Bronchial epithelial cell (primary cell): ENCODE data around the gene ZNF620. TPM values are rescaled to one million over a fixed set of nuclear protein-coding genes. Genes with fewer than 3 reads are reported as not detected.

ENCODE experiments used
- DNase-seq: peaks from one replicate; pipeline ENCODE4 v3.0.0-alpha.2; 2010; ENCODE audit warnings: low read depth
- FAIRE-seq: peaks from 2 replicates; lab custom pipeline; 2011; peaks lifted over from hg19 to GRCh38; lab: Jason Lieb, UNC
- H3K27me3 ChIP-seq: 2 replicates; pipeline ENCODE4 v1.5.1; 2011; ENCODE audit warnings: low read length; ENCODE audit not compliant: control insufficient read depth, insufficient read depth
- H3K36me3 ChIP-seq: 2 replicates; pipeline ENCODE4 v1.5.1; 2011; ENCODE audit warnings: low read length; ENCODE audit not compliant: control insufficient read depth, insufficient read depth
- H3K4me3 ChIP-seq: 2 replicates; pipeline ENCODE4 v1.5.1; 2011; ENCODE audit warnings: mild to moderate bottlenecking, low read depth, low read length, control low read depth
- total RNA-seq: library from RNA; depleted of rRNA; stranded (reverse); fragments of >200 nt; gene quantifications from 2 replicates; pipeline ENCODE4 v1.2.1, GENCODE V29; 2014
- TF ChIP-seq, protein P1 (sequence below): IDR thresholded peaks from 2 replicates; pipeline ENCODE4 v1.5.1; 2011; ENCODE audit warnings: mild to moderate bottlenecking, moderate library complexity, low read length, control low read depth, inconsistent platforms; ENCODE audit not compliant: insufficient read depth, severe bottlenecking

The ZNF620 gene
- total RNA-seq, 1 donor from 2014 or later: 0.53 TPM

DNA sequence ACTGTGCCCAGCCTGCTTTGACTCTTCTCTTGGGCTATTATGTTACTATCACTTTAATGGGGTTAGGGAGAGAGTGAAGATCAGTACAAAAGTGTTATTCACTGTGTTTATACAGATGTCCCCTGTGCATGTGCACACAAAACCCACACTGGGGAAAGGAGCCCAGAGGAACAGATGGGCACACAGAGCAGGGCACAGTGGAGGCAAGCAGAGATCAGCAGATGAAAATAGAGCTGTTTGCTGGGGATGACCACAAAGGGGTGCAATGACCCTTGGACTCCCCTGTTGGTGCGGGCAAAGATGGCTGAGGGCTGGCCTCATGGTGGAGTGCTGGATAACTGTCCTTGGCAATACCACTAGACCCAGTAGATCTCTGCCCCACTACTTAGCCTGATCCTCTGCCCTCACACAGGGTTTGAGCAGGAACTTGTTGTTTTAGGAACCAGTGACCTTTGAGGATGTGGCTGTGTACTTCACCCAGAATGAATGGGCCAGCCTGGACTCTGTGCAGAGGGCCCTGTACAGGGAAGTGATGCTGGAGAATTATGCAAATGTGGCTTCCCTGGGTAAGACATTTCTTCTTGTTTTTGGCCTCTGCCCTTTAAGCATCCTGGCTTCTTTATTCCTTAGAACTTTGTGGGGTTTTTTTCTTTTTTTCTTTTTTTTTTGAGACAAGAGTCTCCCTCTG lies 5.3 kb downstream of the ZNF620 start:
- Histone ChIP-seq H3K36me3 (no peaks in the 10 kb centered on the region), H3K27me3 (no peaks in the 10 kb centered on the region), H3K4me3 (no peak overlapping the region)
- no peak for FAIRE-seq
- no peak for DNase-seq
- TF ChIP-seq, protein P1, sequence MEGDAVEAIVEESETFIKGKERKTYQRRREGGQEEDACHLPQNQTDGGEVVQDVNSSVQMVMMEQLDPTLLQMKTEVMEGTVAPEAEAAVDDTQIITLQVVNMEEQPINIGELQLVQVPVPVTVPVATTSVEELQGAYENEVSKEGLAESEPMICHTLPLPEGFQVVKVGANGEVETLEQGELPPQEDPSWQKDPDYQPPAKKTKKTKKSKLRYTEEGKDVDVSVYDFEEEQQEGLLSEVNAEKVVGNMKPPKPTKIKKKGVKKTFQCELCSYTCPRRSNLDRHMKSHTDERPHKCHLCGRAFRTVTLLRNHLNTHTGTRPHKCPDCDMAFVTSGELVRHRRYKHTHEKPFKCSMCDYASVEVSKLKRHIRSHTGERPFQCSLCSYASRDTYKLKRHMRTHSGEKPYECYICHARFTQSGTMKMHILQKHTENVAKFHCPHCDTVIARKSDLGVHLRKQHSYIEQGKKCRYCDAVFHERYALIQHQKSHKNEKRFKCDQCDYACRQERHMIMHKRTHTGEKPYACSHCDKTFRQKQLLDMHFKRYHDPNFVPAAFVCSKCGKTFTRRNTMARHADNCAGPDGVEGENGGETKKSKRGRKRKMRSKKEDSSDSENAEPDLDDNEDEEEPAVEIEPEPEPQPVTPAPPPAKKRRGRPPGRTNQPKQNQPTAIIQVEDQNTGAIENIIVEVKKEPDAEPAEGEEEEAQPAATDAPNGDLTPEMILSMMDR: no peak

DNA sequence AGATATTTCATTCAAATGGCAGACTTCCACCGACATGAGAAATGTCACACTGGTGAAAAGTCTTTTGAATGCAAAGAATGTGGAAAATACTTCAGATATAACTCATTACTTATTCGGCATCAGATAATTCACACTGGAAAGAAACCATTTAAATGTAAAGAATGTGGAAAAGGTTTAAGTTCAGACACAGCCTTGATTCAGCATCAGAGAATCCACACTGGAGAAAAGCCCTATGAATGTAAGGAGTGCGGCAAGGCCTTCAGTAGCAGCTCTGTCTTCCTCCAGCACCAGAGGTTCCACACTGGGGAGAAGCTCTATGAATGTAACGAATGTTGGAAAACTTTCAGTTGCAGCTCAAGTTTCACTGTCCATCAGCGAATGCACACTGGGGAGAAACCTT lies 10.4 kb downstream of the ZNF620 start:
- Histone ChIP-seq H3K4me3 (no peak overlapping the region), H3K36me3 (no peaks in the 10 kb centered on the region), H3K27me3 (no peaks in the 10 kb centered on the region)
- TF ChIP-seq, protein P1: no peak
- FAIRE-seq (no peak), DNase-seq (no peak)

DNA sequence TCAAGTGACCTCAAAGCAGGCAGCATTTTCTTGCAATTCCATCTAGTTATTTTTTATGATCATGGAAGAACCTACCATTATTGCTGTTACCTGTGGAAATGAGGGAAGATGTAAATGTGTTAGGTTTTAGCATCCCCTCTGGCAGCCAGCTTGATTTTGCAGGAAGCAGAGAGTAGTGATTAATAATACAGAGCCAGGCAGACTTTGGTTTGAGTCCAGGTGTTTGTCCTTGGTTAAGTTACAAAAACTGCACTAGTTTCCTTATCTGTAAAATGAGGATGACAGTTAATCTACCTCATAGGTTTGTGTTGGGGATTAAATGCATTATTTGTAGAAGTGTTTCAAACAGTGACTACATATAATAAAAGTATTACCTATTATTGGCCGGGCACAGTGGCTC lies 12.2 kb downstream of the ZNF620 start:
- H3K4me3 ChIP-seq: no peak overlapping the region
- TF ChIP-seq, protein P1: no peak
- DNase-seq: no peak

DNA sequence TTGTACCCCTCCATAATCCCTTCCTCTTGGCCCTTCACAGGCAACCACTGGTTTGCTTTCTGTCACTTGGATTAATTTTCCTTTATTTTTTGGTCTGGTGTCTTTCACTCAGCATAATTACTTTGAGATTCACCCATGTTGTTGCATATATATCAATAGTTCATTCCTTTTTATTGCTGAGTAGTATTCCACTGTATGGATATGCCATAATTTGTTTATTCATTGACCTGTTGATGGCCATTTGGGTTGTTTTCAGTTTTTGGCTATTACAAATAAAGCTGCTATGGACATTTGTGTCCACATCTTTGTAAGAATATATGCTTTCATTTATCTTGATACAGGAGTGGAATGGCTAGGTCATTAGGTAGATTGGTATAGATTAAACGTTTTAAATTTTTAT lies 13.0 kb downstream of the ZNF620 start:
- FAIRE-seq (no peak), DNase-seq (no peak)
- no peaks in the 10 kb centered on the region for H3K27me3 ChIP-seq
- TF ChIP-seq, protein P1: no peak
- no peaks in the 10 kb centered on the region for H3K36me3 ChIP-seq
- H3K4me3 ChIP-seq: no peak overlapping the region

More for the DNA sequence above, 12.2 kb downstream of the ZNF620 start:
- Histone ChIP-seq H3K27me3 (no peaks in the 10 kb centered on the region), H3K36me3 (no peaks in the 10 kb centered on the region)
- no peak for FAIRE-seq

DNA sequence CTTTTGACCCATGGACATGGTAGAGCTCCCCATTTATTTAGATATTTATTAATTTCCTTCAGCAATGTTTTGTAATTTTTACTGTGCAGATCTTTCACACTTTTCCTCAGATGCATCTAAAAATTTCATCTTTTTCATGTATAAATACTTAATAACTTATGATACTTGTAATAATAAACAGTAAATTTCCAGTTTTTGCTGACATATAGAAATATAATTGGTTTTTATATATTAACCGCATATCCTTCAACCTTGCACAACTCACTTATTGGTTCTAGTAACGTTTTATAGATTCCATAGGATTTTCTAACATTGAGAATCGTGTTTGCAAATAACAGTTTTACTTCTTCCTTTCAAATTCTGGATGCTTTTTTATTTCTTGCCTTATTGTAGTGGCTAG lies 15.4 kb downstream of the ZNF620 start:
- FAIRE-seq: no peak
- Histone ChIP-seq H3K27me3 (no peaks in the 10 kb centered on the region), H3K4me3 (no peak overlapping the region), H3K36me3 (no peaks in the 10 kb centered on the region)
- no peak for DNase-seq
- TF ChIP-seq, protein P1: no peak

DNA sequence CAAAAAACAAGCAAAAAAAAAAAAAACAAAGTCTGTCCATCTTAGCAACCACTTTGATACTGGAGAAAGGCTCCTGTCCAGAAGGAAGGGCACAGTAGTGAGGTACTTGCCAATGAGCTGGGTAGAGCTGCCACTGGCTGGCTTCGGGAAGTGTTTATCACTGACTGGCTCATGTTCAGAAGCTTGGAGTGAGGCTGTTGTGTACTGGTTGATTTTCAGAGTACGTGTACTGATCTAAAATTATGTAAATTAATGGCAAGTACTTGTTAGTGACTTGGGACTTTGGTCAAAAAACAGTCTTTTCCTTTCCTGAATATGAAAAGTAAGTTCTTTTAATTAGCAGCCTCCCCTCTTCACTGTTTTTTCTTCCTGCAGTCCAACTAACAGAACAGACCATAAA lies 17.9 kb downstream of the ZNF620 start:
- Histone ChIP-seq H3K27me3 (no peaks in the 10 kb centered on the region), H3K4me3 (no peak overlapping the region), H3K36me3 (peaks cover 3% of the 10 kb centered on the region)
- DNase-seq (no peak), FAIRE-seq (no peak)
- TF ChIP-seq, protein P1: no peak
